HG03442 (cell line): ENCODE results near the gene ACTN4.

Experiments used
- ATAC-seq: cut with Tn5 transposase; IDR thresholded peaks from one replicate; pipeline ENCODE4 v1.9.1; 2021; ENCODE audit warnings: mild to moderate bottlenecking, moderate library complexity; ENCODE audit not compliant: unreplicated experiment

ACTN4 gene

DNA sequence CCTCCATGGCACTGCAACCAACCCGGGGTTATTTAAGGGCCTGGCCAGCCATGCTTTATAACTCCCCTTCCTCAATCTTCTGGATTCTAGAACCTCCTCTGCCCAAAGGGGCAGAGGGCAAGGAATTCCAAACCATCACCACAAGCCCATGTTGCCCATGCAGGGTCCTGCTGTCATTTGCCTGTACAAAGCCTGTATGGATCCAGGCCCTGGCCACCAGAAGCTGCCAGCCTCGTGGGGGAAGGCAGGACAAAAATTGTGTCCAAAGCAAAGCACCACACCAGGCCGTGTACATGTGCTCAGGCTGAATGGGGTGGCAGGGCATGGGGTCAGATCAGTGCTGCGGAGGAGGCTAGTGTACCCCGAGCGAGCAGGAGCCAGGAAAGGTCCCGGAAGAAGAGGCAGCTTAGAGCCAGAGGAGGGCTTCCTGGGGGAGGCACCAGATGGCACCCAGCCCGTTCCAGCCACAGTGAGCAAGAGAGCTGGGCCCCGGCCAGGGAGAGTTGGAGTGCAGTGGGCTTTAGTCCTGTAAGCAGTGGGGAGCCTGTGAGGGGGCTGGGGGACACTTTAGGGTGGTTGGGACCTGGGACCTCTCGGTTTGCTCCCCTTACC, 61.1 kb downstream of the ACTN4 start:
- ATAC-seq = no peak

DNA sequence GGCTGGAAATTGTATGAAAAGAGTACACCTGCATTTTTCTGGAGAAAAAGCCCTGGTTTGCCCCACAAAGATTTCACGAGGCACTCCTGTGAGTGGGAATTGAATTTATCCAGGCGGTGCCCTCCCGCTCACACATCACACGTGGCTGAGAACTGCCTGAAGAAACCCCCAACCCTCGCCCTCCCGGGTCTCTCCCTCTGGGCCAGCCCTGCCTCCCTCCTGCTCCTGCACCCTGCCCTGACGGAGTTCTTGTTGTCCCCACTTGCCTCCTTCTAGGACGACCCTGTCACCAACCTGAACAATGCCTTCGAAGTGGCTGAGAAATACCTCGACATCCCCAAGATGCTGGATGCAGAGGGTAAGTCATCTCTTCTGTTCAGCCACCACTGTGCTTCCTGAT, 61.7 kb downstream of the ACTN4 start:
- no peak for ATAC-seq

DNA sequence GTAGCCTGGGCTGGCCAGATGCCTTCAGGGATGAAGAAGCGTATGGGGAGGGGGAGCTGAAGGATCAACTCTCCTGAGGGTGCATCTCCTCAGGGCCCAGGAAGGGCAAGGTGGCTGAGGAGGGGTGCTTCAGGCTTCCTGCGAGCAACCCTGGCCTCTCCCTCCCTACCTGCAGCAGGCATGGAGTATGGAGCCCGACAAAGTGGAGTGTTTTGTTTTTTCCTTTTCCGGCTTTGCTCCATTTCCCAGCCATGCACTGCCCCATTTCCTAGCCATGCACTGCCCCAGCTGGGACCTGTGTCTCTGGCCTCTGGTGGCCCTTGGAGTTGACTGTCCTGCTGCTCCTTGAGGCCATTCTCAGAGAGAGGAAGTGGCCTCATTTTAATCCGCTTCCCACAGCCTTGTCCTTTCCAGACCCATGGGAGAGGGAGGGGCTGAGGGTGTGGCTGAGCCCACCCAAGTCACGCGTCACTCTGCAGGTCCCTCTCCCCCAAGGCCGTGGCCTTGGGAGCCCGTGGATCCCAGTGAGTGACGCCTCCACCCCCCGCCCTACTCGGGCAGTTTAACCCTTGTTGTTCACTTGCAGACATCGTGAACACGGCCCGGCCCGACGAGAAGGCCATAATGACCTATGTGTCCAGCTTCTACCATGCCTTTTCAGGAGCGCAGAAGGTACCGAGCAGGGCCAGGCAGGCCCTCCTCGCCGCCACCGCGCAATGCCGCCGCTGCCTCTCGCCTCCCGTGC, 62.4 kb downstream of the ACTN4 start:
- no peak for ATAC-seq

DNA sequence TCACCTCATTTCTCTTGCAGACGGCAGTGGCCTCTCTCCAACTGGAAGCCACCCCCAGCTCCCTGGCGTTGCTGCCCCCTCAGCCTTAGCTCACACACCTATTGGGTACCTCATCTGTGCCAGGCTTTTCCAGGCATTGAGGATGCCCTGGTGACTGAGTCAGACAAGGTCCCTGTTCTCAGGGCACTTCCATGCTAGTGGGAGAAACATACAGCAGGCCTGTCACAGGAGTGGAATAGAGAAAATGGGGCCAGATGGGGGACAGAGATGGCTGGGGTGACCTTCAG, 62.9 kb downstream of the ACTN4 start:
- no peak for ATAC-seq

DNA sequence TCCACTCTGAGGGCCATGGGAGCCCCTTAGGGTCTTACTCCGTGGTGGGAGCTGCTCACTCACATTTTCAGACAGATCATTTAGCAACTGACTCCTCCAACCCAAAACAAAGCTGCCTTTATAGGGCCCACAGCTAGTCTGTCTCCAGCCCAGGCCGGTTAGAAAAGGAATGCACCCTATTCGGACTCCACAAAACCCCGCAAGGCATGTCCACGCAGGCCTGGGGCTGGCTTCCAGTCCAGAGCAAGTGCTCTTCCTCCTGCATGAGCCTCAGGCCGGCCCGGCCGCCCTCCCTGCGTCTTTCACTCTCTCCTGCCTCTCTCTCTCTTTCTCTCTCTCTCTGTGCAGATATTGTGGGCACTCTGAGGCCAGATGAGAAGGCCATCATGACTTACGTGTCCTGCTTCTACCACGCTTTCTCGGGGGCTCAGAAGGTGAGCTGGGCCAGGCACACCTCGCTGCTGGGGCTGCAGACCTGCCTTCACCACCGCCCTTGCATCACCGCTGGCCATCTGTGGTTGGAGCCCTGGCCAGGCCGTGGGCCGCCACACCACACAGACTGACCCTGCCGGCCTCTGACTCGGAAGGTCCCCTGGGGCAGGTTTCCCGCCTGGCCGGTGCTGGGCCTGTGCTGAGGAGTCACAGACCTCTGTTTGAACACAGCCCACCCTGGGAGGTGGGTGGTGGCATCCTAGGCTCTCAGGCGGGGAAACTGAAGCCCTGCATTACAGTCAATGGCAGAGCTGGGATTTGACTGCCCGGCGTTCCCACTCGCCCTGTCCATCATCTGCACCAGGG, 63.7 kb downstream of the ACTN4 start:
- no peak for ATAC-seq

DNA sequence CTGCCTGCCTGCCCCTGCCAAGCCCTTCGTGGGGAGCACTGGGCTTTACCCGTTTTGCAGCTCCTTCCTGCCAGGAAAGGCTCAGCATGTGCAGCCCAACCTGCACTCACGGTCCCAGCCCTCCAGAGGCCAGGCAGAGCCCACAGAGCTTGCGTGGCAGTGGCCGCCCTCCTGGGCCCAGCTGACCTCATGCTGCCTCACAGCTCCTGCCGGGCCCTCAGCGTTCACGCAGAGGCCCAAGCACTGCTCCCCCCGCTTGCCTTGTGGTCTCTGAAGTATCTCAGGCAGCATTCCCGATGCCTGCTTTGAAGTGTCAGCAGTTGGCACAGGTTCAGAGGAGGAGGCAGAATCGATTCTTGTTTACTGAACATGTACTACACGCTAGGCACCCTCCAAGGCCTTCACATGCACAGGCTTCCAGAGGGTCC, 64.3 kb downstream of the ACTN4 start:
- ATAC-seq = no peak

DNA sequence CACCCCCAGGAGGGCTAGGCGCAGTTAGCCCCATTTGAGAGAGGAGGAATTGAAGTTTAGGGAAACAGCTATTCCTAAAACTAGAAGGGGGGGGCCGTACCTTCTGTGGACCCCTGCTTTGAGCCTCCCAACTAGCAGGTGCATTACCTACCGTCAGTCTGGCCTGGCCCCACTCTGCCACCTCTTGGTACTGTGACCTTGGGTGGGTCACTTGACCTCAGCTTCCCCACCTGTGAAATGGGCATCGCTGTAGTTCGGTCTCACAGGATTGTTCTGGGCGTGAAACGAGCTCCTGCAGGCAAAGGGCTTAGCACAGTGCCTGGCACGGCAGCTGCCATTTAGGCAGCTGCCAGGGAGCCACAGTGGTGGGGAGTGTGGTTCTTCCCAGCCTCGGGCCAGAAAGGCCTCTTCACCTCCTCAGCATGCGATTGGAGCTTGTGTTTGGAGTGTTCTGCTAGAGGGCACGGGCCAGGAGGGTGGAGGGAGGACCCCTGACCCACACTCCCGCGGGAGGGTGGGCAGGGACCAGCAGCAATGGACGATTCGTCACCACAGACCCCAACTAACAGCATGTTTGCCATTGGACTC, 64.8 kb downstream of the ACTN4 start:
- ATAC-seq = no peak

DNA sequence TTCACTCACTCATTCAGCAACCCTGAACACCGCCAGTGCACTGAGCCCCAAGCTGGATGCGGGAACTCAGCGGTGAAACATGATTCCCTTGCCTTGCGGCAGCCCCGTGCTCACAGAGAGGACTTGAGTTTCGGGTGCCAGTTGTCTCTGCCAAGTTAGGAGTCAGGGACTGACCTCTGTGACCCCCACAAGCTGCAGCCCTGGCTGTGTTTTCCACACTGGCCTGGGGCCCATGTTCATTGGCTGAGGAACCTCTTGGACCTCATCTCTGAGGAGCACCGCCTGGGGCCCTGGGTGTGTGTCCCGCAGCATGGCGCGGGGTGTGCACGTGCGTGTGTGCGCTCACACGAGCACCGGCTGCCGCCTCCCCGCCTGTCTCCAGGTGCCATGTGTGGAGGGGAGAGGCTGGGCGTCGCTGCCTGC, 65.8 kb downstream of the ACTN4 start:
- no peak for ATAC-seq

DNA sequence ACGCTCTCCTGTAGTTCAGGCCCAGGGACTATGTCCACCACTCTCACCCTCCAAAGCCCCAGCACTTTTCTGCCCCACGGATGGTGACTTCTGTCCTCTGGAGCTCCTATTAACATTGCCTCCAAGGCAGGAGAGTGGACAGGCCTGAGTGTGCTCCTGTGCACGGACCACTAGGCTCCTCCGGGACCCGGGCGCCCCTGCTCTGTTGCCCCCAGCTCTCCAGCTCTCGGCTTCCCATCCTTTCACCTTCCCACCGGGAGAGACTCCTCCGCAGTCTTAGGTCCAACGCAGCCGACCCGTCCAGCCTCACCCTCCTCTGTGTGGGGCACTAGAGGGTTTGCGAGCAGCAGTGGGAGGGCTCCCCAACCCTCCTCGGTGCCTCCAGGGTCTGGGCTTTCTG, 66.4 kb downstream of the ACTN4 start:
- no peak for ATAC-seq

DNA sequence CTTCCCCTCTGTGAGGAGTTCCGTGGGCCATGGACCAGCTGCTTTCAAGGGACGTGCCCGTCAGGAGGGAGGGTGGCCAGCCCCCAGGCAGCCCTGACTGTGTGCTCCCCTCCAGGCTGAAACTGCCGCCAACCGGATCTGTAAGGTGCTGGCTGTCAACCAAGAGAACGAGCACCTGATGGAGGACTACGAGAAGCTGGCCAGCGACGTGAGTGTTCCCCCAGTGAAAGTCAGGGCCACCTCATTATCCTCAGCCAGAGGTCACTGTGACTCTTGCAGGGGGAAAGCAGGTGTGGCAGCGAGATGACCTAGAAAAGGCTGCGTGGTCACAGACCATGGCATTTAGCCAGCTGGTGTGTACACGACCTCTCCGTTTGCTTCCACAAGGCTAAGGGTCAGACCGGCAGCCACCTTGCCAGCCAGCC, 66.9 kb downstream of the ACTN4 start:
- no peak for ATAC-seq

DNA sequence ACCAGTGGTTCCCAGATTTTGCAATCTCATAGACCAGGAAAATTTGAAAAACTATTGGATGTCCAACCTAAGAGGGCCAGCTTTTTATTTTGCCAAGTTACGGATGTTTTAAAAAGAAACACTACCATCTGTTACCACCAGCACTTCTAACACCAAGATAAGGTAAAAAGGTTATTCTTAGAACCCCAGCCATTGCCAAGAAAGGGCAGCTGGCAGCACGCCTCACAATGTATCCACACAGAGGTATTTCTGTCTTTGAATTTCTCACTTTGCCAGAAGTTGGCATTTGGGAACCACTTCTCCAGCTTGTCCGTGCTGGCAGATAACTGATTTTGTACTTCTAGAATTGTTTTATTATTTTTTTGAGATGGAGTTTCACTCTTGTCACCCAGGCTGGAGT, 68.1 kb downstream of the ACTN4 start:
- ATAC-seq = no peak

DNA sequence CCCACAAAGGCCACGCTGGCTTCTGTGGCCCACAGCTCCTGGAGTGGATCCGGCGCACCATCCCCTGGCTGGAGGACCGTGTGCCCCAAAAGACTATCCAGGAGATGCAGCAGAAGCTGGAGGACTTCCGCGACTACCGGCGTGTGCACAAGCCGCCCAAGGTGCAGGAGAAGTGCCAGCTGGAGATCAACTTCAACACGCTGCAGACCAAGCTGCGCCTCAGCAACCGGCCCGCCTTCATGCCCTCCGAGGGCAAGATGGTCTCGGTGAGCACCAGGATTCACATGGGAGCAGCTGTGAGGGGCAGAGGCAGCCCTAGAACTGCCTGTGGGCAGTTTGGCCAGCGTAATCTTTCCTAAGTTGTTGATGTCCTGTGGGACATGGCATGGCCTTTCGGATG, 69.6 kb downstream of the ACTN4 start:
- ATAC-seq = no peak

DNA sequence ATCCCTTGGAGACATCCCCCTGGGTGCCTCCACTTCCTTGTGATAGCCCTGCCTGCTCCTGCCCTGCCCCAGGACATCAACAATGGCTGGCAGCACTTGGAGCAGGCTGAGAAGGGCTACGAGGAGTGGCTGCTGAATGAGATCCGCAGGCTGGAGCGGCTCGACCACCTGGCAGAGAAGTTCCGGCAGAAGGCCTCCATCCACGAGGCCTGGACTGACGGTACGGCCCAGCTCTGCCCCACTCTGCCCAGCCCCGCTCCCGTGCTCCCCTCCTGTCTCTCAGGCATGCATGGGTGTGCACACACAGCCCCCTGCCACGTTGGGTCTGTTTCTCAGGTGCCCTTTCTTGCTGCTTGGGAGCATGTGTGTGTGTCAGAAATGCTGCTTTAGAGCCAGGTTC, 70.4 kb downstream of the ACTN4 start:
- no peak for ATAC-seq

DNA sequence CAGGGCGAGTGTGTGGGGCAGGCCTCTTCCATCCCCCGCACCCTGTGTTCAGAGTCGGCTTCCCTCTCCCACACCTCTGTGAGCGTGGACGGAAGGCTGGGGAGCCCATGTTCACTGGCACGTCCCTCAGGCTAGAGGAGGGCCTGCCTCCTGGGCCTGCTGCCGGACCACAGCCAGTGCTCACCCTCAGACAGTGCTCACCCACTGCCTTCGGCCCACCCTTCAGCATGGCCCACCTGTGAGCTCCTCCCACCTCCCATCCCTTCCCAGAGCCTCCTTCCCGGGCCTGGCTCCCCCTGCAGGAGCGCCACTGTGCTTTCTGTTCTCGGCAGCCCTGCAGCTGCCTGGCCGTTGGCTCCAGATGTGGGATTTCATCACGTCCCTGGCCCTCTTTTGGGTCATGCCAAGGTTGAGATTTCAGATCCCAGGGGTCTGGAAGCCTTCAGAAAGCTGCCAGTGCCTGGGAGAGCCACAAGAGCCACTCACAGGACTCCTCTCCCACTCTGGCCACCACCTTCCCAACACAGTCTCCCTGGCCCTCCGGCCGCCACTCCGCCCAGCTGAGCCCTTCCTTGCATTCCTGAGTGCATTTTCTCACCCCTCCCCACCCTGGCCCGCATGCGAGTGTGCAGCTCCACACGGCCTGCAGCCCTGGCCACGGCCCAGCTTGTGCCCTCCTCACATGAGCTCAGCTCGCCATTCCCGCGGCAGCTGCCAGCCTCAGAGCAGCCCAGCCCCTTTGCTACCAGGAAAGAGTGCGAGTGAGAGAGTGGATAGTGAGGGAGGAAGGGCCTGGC, 71.5 kb downstream of the ACTN4 start:
- ATAC-seq = no peak

DNA sequence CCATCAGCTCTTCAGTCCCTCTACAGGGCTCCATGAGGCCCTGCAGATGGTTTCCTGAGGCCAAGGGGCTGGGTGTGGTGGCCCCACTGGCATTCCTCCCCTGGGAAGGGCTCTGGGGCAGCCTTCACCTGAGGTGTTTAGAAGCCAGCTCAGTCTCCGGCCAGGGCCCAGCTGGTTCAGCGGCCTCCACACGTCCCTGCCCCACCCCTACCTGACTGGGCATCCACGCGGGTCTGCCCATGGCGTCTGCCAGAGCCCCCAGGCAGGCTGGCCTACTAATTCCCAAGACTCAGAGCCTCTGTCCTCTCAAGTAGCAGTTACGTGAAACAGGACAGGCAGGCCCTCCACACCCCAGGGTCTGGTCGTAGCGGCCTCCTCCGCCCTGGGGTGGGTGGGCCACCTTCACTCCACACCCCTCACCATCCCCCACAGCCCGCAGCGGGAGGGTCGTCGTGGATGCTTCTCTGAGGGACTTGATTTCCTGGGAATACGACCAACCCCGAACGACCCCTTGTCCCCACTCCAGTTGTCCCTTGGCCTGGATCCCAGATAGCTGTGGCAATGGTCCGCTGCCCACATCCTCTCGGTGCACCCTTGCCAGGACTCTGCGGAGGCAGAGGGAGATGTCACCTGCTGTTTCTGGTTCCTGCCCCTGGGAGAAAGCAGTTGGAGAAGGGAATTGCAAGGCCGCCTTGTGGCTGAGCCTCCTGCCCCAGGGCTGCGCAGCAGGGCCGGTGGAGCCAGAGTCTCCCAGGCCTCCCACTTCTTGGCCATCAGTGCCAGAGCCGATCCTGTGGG, 72.5 kb downstream of the ACTN4 start:
- ATAC-seq = no peak

DNA sequence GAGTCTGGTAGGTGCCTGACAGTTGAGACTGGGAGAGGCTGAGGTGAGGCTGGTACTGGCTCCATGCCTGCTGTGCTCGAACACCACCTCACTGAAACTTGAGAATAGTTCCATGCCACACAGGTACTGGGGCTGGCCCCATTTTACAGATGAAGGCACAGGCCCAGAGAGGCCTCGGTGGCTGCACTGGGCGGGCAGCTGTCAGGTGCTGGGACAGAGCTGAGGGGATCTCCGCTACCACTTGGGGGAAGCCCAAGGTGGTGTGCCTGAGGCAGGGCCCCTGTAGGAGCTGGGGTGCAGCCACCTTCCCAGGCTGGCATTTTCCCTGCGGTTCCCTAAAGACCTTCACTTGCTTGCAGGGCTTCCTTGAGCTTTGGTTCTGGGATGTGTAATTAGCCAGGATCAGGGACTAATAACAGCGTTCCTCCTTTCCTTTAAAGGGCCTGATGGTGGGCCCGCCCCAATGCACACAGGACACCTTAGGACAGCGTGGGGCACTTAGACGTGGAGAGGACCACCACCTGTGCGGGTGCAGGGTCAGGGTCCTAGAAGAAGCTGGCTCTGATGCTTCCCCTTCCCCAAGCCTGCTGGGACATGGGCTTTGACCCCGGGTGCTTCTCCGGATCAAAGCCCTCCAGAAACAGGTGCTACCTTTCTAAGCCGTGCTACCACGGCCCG, 73.2 kb downstream of the ACTN4 start:
- ATAC-seq = no peak

DNA sequence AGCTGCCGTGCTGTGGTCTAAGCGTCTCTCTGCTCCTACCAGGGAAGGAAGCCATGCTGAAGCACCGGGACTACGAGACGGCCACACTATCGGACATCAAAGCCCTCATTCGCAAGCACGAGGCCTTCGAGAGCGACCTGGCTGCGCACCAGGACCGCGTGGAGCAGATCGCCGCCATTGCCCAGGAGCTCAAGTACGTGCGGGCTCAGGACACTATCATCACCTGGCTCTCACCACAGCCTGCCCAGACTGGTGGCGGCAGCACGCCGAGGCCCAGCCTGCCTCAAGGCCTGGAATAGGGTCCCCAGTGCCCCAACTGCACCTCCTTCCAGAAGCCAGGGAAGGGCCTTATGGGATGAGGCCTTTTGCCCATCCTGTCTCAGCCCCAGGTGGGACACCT, 74.0 kb downstream of the ACTN4 start:
- ATAC-seq = no peak

DNA sequence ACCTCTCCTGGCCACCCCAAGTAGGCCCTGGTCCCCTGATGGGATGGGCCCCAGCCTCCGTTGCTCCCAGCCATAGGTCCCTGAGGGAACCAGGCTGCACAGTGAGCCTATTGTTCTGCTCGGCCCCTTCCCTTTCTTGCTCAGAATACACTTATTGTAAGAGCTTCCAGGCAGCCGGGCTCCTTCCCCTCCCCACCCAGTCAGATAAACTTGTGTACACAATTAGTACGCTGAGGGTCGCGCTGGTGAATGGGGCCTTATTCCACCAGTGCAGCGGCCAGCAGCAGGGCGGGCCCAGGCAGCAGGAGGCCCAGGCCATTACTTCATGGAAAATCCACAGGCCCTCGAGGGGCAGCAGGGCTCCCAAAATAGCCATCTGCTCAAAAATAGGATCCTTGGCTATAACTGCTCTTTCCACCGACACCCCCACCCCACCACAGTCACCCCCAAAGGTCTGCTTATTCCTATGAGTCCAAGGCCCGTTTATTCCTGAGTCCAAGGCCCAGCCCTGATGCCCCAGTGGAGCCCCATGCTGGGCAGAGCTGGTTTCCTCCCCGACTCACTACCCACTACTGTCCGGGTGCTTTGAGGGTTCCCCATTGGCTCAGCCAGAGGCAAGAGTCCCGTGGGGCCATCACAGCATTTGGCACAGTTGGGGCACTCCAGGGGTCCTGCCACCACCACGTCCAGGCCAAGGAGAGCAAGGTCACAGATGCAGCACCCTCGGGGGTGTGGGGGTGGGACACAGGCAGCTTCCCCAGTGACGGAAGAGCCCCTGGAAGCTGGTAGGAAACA, 74.7 kb downstream of the ACTN4 start:
- no peak for ATAC-seq
